HG02973 (cell line): Measurements from ENCODE around the gene KRT26.
"Not testable (repeated sequence)": the region's sequence is repeated elsewhere in the genome, so short reads cannot be mapped to it uniquely, and the experiment has no call there.

ENCODE experiments used
- ATAC-seq: cut with Tn5 transposase; IDR thresholded peaks from one replicate; pipeline ENCODE4 v1.9.1; 2021; ENCODE audit warnings: moderate library complexity; ENCODE audit not compliant: unreplicated experiment

Gene KRT26, protein sequence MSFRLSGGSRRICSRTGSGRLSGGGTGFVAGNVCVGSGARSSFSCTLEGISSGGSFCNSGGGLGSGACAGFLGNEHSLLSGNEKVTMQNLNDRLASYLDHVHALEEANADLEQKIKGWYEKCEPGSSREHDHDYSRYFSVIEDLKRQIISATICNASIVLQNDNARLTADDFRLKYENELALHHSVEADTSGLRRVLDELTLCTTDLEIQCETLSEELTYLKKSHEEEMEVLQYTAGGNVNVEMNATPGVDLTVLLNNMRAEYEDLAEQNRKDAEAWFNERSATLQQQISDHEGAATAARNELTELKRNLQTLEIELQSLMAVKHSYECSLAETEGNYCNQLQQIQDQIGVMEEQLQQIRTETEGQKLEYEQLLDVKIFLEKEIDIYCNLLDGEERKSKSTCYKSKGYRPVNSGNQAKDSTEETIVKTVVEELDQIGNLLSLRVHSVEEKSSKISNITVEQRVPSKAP

DNA sequence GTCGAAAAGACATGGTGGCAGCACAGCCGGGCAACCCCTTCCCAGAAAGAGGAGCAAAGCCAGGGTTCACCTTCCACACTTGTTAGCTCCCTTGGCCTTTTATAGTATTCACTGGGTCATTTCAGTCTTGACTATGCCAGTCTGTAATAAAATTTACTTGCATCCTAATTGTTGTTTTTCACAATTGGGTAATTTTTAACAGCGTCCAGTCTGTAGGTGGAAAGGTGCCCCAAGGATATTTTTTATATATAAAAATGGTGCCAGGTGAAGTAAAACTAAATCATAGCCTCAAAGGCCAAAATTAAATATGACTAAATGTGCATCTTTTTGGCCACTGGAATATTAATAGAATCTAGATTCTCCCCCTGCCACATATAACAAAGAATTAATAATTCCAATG is at the start of gene KRT26:
KRT26 (minus strand) TSS at position 101 of the 400 bp plus-strand sequence; CDS start at position 13, 88 bp downstream.
- no peak for ATAC-seq

DNA sequence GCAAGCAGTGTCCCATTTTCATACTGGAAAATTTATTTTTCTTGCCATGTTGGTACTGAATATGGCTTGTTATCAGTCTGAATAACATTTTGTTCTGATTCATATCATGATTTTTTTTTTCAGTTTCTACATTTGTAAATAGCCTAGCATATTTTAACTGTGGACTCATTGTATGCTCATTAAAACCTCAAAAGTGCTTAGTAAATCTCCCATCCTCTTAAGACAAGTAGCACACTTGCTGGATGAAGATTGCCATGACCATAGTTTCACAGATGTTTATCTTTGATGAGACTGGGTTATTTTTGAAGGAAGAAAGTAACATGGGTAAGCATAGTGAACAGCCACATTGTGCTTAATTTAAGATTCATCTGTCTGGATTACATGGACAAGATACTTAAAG is 49.5 kb upstream of the KRT26 start:
- ATAC-seq: no peak

DNA sequence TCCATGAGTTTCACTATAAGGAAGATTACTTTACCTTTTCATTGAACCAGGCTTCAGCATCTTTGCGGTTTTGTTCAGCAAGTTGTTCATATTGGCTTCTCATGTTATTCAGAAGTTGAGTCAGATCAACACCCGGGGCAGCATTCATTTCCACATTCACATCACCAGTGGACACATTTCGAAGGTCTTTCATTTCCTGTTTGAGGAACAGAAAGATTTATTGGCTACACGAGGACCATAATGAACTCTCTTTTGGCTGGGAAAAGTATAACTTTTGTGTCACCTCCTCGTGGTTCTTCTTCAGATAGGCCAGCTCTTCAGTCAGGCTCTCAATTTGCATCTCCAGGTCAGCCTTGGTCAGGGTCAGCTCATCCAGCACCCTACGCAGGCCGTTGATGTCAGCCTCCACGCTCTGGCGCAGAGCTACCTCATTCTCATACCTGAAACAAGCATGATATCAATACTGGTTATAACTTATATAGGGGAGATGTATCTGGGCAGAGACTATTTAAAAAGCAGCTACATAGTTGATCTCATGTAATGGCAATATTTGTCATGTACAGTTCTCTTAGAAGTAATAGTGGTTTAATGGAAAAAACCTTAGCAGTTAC is 48.3 kb upstream of the KRT26 start:
- no peak for ATAC-seq

DNA sequence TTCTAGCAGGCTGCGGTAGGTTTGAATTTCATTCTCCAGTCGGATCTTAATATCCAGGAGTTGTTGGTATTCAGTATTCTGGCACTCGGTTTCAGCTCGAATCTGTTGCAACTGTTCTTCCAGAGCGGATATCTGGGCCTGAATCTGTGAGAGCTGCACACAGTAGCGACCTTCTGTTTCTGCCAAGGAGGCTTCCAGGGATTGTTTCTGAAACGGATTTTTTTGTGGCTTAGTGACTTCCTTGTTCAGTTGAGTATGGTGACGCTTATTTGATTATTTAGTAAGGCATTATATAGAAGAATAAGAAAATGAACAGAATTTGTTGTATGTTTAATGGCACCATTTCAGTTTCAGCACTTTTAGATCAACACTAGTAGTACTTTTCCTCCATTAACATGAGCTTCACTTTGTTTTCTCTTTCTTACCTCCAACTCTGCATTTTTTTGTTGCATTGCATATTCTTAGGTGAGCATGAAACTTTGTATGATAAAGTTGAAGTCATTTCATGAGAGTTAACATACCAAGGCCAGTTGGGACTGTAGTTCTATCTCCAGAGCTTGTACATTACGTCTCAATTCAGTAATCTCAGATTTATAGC is 47.6 kb upstream of the KRT26 start:
- no peak for ATAC-seq

DNA sequence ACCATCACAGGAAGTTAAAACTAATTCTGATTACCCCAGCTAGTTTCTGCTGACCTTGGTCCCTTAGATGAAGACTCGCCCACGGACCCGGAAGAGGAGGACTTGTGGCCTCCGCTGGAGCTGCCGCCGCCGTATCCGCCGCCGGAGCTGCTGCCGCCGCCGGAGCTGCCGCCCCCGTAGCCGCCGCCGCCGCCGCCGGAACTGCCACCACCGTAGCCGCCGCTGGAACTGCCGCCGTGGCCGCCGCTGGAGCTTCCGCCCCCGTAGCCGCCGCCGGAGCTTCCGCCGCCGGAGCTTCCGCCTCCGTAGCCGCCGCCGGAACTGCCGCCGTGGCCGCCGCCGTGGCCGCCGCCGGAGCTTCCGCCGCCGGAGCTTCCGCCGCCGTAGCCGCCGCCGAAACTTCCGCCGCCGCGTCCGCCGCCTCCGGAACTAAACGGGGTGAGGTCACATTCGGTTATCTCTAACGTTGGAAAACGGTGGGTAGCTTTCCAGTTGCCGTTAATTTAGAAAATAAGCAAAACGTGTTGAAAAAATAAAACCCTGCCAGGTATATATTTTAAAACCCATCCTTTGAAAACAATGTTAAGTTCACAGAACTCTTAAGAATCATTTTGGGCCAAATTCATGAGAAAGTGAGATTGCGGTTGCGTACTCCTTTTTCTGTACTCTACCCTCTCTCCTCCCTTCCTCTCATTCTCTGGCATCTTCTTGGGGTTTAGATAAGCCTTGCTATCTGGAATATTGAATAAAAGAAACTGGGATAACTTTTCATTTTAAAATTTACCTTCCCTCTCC is 46.9 kb upstream of the KRT26 start:
- peak; percentile 81 for ATAC-seq

DNA sequence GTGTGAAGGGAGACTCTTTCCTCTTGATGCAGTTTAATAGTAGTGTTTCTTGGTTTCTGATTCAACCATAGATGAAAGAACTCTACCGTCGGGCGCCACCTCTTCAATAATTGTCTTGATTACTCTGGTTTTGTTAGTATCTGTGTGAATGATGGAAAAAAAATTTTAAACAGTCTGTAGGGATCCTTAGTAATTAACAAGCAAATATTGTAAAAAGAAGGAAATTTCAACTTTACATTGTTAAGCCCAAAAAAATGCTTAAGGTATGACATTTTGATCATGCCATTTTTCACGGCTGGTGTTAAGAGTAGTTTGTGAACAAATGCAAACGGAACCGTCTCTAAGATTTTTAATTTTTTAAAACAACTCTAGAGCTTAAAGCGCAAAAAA is 46.3 kb upstream of the KRT26 start:
- ATAC-seq: no peak

DNA sequence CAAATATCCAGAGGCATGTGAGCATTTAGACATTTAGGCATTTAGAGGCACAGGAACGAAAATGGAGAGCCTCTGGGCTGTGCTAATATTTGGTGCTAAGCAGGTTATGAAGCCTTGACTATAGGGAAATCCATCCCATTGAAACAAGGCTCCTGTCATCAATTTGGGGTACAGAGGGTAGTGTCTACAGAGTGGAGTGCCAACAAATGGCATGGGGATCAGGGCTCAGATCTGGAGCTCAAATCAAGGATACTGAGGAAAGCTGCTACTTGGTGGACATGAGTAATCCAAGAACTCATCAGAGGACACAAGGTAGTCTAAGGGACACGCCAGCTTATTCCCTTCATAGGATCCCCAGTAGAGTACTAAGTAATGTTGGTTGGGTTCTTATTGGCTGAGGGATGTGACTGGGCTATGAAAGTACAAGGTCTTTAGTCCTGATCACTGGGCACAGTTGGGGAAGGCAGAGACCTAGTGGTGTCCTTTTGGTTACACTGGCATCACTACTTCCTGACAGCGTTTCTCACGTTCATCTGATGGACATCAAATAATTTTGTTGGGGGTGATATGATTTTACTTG is 45.2 kb upstream of the KRT26 start:
- ATAC-seq: no peak

DNA sequence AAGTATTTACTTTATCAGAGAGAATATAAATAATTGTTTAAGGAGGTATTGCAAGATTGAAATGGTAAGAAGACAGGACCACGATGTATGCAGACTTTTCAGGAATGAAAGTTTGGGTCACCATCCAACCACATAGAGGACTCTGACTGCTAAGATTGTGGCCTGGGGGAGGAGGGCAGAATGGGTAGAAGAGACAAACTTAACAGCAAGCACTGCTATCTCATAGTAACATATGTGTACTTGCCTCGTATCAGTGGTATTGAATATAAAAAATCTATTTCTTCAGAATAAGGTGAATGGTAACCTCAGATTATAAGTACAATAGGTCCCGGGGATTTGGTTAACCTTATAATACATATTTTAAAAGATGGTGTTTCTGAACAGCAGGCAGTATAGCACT is 44.6 kb upstream of the KRT26 start:
- ATAC-seq: no peak

DNA sequence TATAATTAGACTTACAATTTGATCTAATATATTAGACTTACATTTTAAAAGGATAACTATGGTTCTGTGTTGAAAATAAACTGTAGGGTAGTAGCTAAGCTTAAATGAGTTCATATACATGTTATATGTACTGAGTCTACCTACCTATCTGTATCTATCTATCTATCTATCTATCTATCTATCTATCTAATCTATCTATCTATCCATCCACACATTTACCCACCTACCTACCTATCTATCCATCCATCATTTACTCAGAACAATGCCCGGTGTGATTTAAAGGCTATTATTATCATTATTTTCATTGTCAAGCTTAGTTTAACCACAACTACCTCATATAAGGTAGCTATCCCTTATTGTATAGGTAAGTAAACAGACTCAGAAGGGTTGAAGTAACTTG is 43.4 kb upstream of the KRT26 start:
- no peak for ATAC-seq

DNA sequence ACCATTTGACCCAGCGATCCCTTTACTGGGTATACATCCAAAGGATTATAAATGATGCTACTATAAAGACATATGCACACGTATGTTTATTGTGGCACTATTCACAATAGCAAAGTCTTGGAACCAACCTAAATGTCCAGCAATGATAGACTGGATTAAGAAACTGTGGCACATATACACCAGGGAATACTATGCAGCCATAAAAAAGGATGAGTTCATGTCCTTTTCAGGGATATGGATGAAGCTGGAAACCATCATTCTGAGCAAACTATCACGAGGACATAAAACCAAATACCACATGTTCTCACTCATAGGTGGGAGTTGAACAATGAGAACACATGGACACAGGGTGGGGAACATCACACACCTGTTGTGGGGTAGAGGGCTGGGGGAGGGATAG is 42.7 kb upstream of the KRT26 start:
- not testable (repeated sequence) for ATAC-seq

DNA sequence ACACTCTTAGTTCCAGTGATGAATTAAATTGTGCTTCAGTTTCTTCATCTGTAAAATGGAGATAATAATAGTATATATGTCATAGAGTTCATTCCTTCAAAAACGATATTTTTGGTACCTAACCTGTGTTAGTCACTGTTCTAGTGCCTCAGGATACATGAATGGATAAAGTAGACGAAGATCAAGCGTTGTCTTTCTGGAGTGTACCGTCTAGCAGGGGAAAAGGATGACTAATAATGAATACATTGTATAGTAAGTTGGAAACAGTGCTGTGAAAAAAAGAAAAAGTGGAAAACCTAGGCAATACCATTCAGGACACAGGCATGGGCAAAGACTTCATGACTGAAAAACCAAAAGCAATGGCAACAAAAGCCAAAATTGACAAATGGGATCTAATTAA is 41.8 kb upstream of the KRT26 start:
- no peak for ATAC-seq

DNA sequence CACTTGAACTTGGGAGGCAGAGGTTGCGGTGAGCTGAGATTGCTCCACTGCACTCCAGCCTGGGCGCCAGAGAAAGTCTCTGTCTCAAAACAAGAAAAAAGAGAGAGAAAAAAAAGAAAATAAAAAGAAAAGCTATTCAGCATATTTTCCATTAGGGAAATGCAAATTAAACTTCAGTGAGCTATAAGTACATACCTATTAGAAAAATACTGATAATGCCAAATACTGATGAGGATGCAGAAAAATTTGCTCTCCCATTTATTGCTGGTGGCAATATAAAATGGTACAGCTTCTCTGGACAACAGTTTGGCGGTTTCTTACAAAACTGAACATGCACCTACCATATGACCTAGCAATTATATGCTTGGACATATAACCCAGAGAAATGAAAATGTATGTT is 40.6 kb upstream of the KRT26 start:
- ATAC-seq: no peak

DNA sequence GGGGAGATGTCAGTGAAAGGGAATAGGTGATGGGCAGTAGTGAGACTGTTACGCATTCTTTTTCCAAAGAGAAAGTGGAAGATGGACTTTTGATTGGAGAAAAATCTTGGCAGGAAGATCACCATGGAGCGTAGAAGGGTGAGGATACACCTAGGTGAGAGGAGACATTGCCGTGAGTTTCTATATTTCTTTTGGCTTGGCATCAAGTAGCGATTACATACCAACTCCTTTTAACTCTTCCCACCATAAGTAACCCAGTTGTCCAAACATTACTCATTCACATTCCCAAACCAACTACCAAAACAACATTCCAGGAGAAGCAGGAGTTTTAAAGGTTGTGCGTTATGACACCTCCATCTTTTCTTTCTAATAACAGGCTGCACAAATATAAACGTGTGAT is 38.5 kb upstream of the KRT26 start:
- ATAC-seq: no peak

DNA sequence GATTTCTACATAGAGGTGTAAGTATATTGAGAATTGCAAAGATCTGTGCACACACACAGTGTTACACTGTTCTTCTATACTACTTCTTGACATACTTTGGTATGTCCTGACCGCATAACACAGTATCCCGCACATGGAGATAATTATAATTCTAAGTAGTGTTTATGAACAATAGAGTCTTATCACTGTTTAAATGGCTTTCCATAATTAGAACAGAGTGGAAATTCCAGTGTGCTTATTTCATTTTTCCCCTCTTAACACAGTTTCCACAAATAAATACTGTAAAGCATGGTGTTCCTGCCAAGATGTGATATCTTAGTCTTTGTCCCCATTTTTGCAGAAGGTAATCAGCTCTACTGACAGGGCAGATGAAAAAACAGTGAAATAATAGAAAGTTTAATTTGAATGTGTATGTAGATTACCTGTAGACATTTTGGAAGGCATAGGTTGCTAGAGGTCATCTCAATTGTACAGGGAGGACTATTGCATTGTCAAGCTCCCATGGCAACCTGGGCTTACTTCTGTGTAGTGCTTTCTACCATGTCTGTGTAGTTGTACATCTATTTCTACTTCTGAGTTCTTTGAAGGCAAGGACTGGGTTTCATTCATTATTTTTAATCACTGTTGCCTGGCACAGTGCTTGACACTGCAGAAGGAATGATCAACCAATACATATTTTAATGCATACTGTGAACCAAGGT is 37.9 kb upstream of the KRT26 start:
- ATAC-seq: no peak

DNA sequence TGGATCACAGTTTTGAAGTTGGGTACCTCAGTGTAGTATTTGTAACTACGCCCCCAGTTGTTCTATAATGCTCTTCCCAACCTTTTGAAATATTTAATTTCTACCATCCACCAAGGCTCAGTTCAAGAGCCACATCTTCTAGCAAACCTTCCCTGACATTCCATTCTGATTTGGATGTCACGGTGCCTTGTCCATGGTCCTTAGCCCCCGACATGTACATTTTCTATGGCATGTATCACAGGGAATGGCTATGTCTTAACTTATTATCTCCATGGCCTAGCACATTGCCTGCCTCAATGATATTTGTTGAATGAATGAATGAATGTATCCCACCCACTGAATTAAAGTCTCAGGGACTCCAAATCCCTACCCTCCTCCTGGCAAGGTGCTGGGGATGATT is 34.1 kb upstream of the KRT26 start:
- no peak for ATAC-seq

DNA sequence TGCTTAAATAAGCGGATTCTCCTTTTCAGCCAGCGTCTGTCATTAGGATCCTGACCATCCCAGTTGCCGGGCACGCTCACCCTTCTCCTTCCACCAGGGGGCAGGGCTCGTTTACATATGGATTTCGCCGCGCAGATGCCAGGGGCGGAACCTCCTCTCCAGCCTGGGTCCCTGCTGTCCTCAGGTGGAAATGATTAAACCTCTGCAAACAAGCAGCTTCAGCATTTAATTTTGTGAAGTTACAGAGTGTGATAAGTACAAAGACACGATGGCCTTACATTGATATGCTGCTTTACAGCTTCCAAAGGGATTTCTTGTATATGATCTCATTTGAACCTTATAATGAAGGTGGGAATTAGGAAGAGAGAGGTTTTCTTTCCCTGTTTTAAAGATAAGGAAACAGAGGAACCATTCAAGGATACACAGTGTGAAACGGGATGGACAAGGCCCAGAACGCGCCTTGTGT is 31.6 kb upstream of the KRT26 start:
- no peak for ATAC-seq

DNA sequence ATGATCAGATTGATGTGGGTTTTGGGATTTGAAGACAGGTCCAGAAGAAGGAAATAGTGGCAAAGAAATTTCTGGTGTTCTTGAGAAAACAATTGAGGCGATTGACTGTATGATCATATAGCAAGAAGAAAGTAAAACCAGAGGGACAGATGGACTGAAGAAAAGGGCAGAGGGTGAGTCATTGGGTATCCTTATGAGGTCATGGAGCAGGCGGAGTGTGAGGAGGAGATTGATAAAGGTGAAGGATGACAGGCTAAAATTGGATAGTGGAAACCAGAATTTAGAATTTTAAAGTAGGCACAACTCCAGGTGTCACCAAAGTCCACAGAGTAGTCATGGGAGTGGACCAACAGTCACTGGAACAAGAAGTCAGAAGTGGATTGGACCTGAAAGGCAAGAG is 29.2 kb upstream of the KRT26 start:
- no peak for ATAC-seq

DNA sequence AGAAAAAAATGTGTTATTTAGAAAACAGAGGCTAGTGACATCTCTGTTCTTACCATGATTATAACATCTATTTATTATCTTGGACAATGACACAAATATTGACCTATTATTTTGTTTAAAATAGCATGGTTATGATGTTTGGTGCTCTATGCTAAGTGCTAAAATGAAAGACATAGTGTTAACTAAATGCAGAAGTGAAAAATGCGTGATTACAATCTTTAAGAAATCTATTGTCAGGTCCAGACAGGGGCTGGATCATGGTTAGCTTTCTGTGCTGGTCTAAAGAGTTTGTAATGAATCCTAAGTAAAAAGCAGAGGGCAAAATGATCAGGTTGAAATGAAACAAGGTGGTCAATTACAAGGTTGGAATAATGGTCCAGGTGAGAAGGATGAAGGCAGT is 28.4 kb upstream of the KRT26 start:
- no peak for ATAC-seq

DNA sequence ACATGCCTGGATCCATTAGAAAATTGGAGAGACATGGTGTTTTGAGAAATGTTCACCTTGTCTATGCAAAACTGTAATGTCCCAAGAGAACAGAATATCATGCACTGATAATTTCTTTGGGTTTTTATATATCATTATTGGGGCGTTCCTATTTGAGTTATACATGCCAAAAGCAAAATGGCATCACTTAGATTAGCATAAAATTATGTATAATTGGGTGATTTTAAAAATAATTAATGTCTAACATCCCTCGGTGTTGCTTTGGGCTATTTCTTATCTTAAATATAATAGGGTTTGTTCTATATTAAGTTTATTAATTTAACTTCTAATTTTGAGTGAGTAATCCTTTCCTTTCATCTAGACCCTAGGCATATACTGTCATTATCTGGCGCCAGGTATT is 27.9 kb upstream of the KRT26 start, which contains the start of gene KRT28:
KRT28 (minus strand) TSS at position 101 of the 400 bp plus-strand sequence; CDS start at position 35, 66 bp downstream.
- no peak for ATAC-seq

DNA sequence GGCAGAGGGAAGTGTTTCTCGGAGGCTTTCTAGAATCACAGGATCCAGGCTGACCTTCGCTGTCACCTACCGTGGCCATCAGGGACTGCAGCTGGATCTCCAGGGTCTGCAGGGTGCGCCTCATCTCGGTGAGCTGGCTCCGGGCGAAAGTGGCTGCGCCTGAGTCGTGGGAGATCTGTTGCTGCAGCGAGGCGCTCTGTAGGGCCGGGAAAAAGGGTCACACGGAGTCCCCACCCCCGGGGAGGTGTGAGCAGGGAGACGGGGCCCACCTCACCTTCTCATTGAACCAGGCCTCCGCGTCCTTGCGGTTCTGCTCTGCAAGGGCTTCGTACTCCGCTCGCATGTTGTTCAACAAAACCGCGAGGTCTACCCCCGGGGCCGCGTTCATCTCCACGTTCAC is 24.8 kb upstream of the KRT26 start:
- no peak for ATAC-seq
